Keratinocyte (primary cell): ENCODE data around the gene DENND1A. TPM values are rescaled to one million over a fixed set of nuclear protein-coding genes. Genes with fewer than 3 reads are reported as not detected.

ENCODE experiments used
- DNase-seq: peaks from one replicate; pipeline ENCODE4 v3.0.0-alpha.2; 2011; ENCODE audit warnings: low read depth, missing footprints, low spot score
- FAIRE-seq: peaks from 2 replicates; lab custom pipeline; 2011; peaks lifted over from hg19 to GRCh38; lab: Jason Lieb, UNC
- H2AFZ ChIP-seq: 2 replicates; pipeline ENCODE4 v1.6.0; 2012; ENCODE audit warnings: low read length, control low read depth, inconsistent platforms; ENCODE audit not compliant: control insufficient read depth
- H3K27ac ChIP-seq: 2 replicates; pipeline ENCODE4 v1.5.1; 2011; ENCODE audit warnings: low read length; ENCODE audit not compliant: control insufficient read depth, insufficient read depth
- H3K27me3 ChIP-seq: 3 replicates; pipeline ENCODE4 v1.6.0; 2011; ENCODE audit warnings: low read length; ENCODE audit not compliant: control insufficient read depth, insufficient read depth; ENCODE audit errors: extremely low read depth
- H3K36me3 ChIP-seq, 2 experiments: 2 replicates in 1 of 2; 3 replicates in 1 of 2; pipeline ENCODE4 v1.5.1; 2011; ENCODE audit warnings: low read length in 2 of 2, mild to moderate bottlenecking in 1 of 2; ENCODE audit not compliant: control insufficient read depth in 2 of 2, insufficient read depth in 2 of 2; ENCODE audit errors: extremely low read depth in 1 of 2
- H3K4me1 ChIP-seq: 3 replicates; pipeline ENCODE4 v1.5.1; 2011; ENCODE audit warnings: low read length; ENCODE audit not compliant: control insufficient read depth, insufficient read depth; ENCODE audit errors: extremely low read depth
- H3K4me2 ChIP-seq: 3 replicates; pipeline ENCODE4 v1.6.0; 2011; ENCODE audit warnings: low read depth, low read length; ENCODE audit not compliant: control insufficient read depth, insufficient read depth; ENCODE audit errors: extremely low read depth
- H3K4me3 ChIP-seq, 3 experiments: fragments of 200-600 bp in 1 of 3; sonication (generic) in 1 of 3; 2 replicates in 2 of 3; 3 replicates in 1 of 3; pipeline ENCODE4 v1.5.1; 2011 to 2016; ENCODE audit warnings: low read length in 3 of 3, mild to moderate bottlenecking in 3 of 3, control low read depth in 2 of 3, inconsistent platforms in 1 of 3, low read depth in 1 of 3, mixed read lengths in 1 of 3, mixed run types in 1 of 3, moderate library complexity in 1 of 3; ENCODE audit not compliant: control insufficient read depth in 2 of 3, insufficient read depth in 2 of 3; ENCODE audit errors: extremely low read depth in 1 of 3
- H3K79me2 ChIP-seq: 2 replicates; pipeline ENCODE4 v1.6.0; 2012; ENCODE audit warnings: low read length; ENCODE audit not compliant: control insufficient read depth, insufficient read depth
- H3K9ac ChIP-seq: 3 replicates; pipeline ENCODE4 v1.6.0; 2011; ENCODE audit warnings: low read length; ENCODE audit not compliant: control insufficient read depth, insufficient read depth; ENCODE audit errors: extremely low read depth
- H3K9me1 ChIP-seq: 3 replicates; pipeline ENCODE4 v1.6.0; 2011; ENCODE audit warnings: low read length; ENCODE audit not compliant: control insufficient read depth, insufficient read depth; ENCODE audit errors: extremely low read depth
- H3K9me3 ChIP-seq: 2 replicates; pipeline ENCODE4 v1.5.1; 2012; ENCODE audit warnings: low read depth, low read length; ENCODE audit not compliant: control insufficient read depth
- H4K20me1 ChIP-seq: 3 replicates; pipeline ENCODE4 v1.6.0; 2011; ENCODE audit warnings: low read length; ENCODE audit not compliant: control insufficient read depth, insufficient read depth; ENCODE audit errors: extremely low read depth
- CTCF ChIP-seq, 3 experiments: IDR thresholded peaks in 1 of 3; conservative IDR thresholded peaks in 1 of 3; optimal IDR thresholded peaks in 1 of 3; 2 replicates in 2 of 3; 3 replicates in 1 of 3; pipeline versions ENCODE3 to v1.5.1; 2011; ENCODE audit warnings: low read length in 3 of 3, mild to moderate bottlenecking in 3 of 3, moderate library complexity in 2 of 3, control low read depth in 1 of 3, inconsistent platforms in 1 of 3; ENCODE audit not compliant: insufficient read depth in 2 of 3; ENCODE audit errors: extremely low read depth in 1 of 3
- EZH2 ChIP-seq: IDR thresholded peaks from one replicate; pipeline ENCODE4 v1.6.1; 2012; ENCODE audit warnings: inconsistent platforms, mild to moderate bottlenecking, low read length, moderate library complexity
- dilution Hi-C: fragments of 300-500 bp; cut with MboI; formaldehyde crosslinking; loops from one replicate; pipeline ENCODE4 v1.7.0; 2020; ENCODE audit warnings: low sequenced_read_pairs; ENCODE audit not compliant: extremely low pct_ligation_motif_present
- polyA plus RNA-seq, 5 experiments: library from polyadenylated mRNA; depleted of rRNA in 3 of 5; stranded (reverse) in 3 of 5; stranded (forward) in 1 of 5; unstranded in 1 of 5; fragments of >200 nt; gene quantifications; 1 replicate in 1 of 5; 2 replicates in 3 of 5; 3 replicates in 1 of 5; pipeline versions ENCODE4 v1.2.1 to v1.2.3, GENCODE V29; 2011 to 2012; ENCODE audit warnings: missing spikeins in 2 of 5, low read depth in 1 of 5, low replicate concordance in 1 of 5

Gene DENND1A
- polyA plus RNA-seq, 1 donor (not counting 4 experiments of a cell fraction or from before 2014, with no cell fraction given): 13.0 TPM

DNA sequence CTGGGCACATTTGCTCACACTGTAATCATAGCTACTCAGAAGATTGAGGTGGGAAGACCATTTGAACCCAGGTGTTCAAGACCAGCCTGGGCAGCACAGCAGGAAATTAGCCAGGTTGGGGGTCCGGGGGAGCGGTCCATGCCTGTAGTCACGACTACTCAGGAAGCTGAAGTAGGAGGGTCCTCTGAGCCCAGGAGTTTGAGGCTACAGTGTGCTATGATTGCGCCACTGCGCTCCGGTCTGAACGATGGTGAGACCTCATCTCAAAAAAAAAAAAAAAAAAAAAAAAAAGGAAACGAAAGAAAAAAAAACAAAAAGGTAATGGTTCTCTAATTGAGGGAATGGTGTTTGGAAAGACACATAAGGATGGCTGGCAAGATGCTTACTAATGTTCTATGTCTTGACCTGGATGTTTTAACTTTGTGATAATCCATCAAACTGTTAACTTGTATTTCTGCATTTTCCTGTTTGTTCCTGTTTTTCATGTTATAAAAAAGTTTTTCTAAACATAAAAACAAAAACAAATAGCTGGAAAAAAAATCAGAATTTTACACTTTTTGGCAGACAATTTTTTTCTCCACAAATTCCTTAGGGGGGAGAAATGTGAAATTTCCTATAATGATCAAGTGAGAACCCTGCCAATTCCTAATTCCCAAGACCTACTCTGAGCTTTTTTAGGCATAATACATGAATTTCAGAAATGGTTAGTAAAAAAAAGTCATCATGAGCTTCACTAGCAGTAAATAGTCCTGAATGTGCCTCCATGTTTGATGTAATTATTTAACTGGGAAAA lies 96.9 kb downstream of the DENND1A start:
- no peaks in the 10 kb centered on the region for H3K36me3 ChIP-seq
- dilution Hi-C loops: no loop called here

GRCh38 chr9:123832176-123832575 lies 97.8 kb downstream of the DENND1A start:
- H3K36me3 ChIP-seq: no peaks in the 10 kb centered on the region
- H3K9ac ChIP-seq: no peak overlapping the region
- H3K4me1 ChIP-seq: no peaks in the 10 kb centered on the region
- H2AFZ ChIP-seq: no peak overlapping the region
- no peaks in the 10 kb centered on the region for H3K9me1 ChIP-seq
- no peaks in the 10 kb centered on the region for H3K79me2 ChIP-seq
- H3K27ac ChIP-seq: no peak overlapping the region
- no peaks in the 10 kb centered on the region for H3K9me3 ChIP-seq
- no peak overlapping the region for H3K4me3 ChIP-seq
- no peaks in the 10 kb centered on the region for H3K27me3 ChIP-seq
- no peaks in the 10 kb centered on the region for H4K20me1 ChIP-seq
- FAIRE-seq (no peak), DNase-seq (no peak)
- dilution Hi-C loops: no loop called here
- TF ChIP-seq CTCF (optimal IDR thresholded peaks at IDR 0.05 in 1 of 3, IDR thresholded peaks at IDR 0.05 in 1 of 3, conservative IDR thresholded peaks at IDR 0.05 in 1 of 3; ENCODE audit: extremely low read depth in 1 of 3, insufficient read depth in 2 of 3, low read length in 3 of 3): no peak
- no peak for TF ChIP-seq EZH2
- no peak overlapping the region for H3K4me2 ChIP-seq

More for the DNA sequence above, 96.9 kb downstream of the DENND1A start:
- H4K20me1 ChIP-seq: no peaks in the 10 kb centered on the region
- DNase-seq (no peak), FAIRE-seq (no peak)
- no peaks in the 10 kb centered on the region for H3K79me2 ChIP-seq
- no peaks in the 10 kb centered on the region for H3K27me3 ChIP-seq
- H3K9ac ChIP-seq: no peak overlapping the region
- no peaks in the 10 kb centered on the region for H3K4me1 ChIP-seq
- no peak overlapping the region for H2AFZ ChIP-seq
- no peak overlapping the region for H3K27ac ChIP-seq
- H3K9me3 ChIP-seq: no peaks in the 10 kb centered on the region
- TF ChIP-seq EZH2 (no peak), CTCF (optimal IDR thresholded peaks at IDR 0.05 in 1 of 3, IDR thresholded peaks at IDR 0.05 in 1 of 3, conservative IDR thresholded peaks at IDR 0.05 in 1 of 3; ENCODE audit: extremely low read depth in 1 of 3, insufficient read depth in 2 of 3, low read length in 3 of 3) (no peak)
- no peaks in the 10 kb centered on the region for H3K9me1 ChIP-seq
- H3K4me3 ChIP-seq: no peak overlapping the region
- no peak overlapping the region for H3K4me2 ChIP-seq
